T-helper 2 cell treated with Interferon-gamma antibody and Interleukin-4, amounts not matched to agents 100 ng/mL and 5 ng/mL, for 36 hours (primary cell): ENCODE data around the gene NUBPL. TPM values are rescaled to one million over a fixed set of nuclear protein-coding genes. Genes with fewer than 3 reads are reported as not detected.
"Not testable (repeated sequence)": the region's sequence is repeated elsewhere in the genome, so short reads cannot be mapped to it uniquely, and the experiment has no call there.

Experiments
- intact Hi-C: fragments of 100-400 bp; cut with micrococcal nuclease; formaldehyde crosslinking; loops from one replicate; pipeline ENCODE4 v1.15.1; 2023
- total RNA-seq: library from RNA; stranded (reverse); gene quantifications from 2 replicates; pipeline ENCODE4 v1.2.3, GENCODE V29; 2022

The NUBPL gene
- total RNA-seq, 1 donor from 2014 or later, result 8.3 TPM

DNA sequence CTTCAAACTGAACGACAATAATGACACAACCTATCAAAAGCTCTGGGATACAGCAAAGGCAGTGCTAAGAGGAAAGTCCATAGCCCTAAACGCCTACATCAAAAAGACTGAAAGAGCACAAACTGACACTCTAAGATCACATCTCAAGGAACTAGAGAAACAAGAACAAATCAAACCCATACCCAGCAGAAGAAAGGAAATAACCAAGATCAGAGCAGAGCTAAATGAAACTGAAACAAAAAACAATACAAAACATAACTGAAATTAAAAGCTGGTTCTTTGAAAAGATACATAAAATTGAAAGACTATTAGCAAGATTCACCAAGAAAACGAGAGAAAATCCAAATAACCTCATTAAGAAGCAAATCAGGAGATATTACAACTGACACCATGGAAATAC is 306.9 kb downstream of the NUBPL start:
- intact Hi-C loops, result not testable (repeated sequence)

DNA sequence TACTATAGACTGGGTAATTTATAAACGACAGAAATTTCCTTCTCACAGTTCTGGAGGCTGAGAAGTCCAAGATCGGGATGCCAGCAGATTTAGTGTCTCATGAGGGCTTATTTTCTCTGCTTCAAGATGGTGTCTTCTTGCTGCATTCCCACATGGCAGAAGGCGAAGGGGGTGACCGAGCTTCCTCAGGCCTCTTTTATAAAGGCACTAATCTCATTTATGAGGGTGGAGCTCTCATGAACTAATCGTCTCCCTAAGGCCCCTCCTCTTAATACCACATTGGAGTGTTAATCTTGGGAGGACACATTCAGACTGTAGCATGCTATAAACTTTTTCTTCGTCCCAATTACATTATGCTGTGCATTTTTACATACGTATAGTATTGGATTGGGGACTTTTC is 315.5 kb downstream of the NUBPL start:
- intact Hi-C loops, result no loop called here

DNA sequence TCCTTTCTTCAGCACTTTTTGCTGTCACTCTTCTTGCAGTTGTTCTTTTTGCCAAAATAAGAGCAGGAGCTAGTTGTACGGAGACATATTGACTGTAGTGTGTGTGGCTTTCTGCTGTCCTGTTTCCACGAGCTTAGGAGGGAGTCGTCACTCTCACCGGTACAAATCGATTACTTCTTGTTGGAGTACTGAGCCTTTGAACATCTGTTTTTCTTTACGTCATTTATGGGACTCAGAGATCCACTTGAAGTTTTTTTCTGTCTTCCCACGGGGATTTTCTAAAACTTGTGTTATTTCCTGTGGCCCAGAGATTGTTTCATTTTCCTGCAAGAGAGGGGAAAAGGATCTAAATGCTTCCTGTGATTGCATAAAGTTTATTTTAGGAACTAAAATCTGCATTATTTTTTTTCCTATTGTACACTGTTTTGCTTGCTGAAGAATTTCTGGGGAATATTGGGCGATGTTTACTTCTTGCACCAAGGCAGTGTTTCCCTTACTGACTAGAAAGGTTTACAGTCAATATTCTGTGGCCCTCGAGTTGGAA is 316.1 kb downstream of the NUBPL start:
- intact Hi-C loops, result no loop called here

DNA sequence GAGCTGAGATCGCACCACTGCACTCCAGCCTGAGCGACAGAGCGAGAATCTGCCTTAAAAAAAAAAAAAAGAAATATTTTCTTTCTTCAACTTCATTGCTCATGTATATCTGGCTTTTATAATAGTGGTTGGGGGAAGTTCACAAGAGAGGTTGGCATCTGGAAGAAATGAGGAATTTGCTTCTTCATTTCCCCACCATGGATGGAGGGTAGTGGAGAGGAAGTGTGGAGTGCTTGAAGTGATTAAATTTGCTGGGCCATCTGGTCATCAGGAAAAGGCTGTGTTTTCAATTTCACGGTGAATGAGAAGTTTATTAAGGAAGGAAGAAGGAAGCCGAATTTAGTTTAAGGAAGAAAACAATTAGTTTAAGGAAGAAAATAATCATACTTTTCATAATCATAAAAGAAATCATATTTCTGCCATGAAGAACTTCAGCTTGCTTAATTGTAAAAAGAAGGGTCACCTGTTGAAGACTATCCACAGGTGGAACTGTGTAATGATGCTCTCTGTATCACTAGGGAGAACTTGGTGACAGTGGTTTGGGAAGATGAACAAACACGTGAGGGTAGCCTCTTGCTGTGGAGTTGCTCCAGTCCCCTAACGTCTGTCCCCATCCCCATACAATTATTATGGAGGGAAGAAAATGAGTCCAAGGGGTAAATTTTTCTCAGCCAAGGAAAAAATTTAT is 318.6 kb downstream of the NUBPL start:
- intact Hi-C loops, result no loop called here

DNA sequence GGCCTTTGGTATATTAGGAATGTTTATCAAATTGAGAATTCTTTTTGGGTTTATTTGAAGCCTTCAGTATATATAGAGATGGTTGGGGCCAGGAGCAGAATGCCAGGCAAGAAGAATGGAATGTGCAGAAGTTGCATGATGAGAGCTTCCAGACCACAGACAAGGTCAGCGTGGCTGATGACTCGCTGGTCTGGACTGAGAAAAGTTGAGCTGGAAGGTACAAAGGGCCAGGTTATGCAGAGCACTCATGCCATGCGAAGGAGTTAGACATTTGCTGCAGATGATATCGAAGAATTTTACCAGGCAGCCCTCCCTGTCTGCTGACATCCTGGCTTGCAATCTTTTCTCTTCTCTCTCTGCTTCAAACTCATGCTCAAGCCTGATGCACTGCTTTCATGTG is 319.7 kb downstream of the NUBPL start:
- intact Hi-C loops, result no loop called here

DNA sequence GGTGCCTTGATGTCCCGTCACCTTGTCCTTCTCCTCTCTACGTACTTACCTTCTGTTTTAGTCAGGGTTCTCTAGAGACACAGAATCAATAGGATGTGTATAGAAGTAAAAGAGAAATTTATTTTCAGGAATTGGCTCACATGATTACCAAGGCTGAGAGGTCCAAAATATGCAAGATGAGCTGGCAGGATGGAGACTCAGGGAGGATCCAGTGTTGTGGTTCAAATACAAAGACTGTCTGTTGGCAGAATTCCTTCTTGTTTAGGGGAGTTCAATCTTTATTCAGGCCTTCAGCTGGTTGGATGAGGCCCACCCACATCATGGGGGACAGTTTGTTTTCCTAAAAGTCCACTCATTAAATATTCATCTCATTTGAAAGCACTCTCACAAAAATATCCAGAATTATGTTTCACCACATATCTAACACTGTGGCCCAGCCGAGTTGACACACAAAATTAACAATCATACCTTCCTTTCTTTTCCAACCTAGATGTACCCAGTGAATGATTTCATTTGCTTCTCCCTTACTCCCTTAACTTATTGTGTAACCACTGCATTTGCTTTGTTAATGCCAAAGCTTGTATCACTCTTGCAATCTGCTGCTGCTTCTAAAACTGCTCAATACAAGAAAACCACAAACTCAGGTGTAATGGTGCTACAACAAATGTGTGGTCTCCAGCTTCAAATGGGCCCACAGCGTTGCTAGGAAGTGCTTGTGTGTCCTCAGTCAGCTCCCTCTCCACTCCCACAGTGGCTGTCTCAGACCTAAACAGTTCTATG is 320.5 kb downstream of the NUBPL start:
- intact Hi-C loops, result no loop called here

DNA sequence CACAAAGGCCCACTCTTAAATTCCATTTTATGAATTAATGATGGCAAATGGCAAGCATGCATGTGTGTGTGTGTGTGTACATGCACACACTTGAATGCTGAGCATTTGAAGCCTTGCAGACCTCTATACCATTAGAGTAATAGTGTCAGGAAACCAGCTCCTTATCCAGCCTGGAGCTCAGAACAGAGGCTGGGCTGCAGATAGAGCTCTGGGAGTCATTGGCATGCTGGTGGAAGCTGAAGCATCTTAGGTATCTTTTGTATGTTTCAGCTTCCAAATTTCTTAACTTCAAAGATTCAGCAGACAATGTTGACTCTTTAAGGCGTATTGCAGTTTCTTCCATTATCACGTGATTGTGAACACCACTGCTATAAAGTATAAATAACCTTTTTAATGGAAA is 323.0 kb downstream of the NUBPL start:
- intact Hi-C loops, result no loop called here

DNA sequence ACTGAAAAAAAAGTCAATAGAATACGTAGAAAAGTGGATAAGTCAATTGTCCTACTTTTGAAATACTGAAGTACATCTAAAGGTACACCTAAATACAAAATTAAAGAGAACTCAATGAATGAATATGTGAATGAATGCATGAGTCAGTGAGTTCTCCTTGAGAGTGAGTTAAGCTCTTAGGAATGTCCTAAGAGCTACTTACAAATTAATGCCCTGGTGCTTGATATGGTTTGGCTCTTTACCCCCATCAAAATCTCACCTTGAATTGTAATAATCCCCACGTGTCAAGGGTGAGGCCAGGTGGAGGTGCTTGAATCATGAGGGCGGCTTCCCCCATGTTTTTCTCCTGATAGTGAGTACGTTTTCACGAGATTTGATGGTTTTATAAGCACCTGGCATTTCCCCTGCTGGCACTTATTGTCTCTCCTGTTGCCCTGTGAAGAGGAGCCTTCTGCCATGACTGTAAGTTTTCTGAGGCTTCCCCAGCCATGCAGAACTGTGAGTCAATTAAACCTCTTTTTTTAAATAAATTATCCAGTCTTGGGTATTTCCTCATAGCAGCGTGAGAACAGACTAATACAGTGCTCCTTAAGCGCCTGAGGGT is 323.7 kb downstream of the NUBPL start:
- intact Hi-C loops, result no loop called here

DNA sequence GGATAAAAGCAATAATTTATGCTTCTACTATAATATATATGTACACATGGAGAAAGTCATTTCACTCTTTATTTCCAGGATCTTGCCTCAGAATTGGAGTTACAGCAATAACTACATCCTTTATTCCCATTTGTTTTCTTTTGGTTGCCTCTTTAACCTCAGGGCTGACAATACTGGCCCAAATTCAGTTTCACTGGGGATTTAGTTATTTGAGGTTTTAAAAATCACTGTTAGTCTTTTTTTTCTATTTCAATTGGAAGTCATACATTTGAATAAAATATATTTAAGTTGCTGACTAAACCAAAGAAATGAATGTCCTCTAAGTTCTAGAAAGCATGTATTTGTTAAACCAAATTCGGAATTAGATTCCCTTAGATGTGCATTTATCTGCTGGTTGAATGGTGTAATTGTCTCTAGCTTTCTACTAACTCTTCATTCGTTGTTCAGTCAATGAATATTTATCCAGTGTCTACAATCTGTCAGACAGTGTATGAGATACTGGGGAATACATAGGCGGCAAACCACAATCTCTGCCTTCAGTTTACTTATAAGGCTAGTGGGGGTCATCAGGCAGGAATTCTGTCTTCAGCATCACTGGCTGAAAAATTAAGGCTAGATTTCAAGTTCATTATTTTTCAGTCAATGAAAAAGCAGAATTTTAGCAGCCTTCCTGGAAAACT is 325.1 kb downstream of the NUBPL start:
- intact Hi-C loops, result no loop called here

DNA sequence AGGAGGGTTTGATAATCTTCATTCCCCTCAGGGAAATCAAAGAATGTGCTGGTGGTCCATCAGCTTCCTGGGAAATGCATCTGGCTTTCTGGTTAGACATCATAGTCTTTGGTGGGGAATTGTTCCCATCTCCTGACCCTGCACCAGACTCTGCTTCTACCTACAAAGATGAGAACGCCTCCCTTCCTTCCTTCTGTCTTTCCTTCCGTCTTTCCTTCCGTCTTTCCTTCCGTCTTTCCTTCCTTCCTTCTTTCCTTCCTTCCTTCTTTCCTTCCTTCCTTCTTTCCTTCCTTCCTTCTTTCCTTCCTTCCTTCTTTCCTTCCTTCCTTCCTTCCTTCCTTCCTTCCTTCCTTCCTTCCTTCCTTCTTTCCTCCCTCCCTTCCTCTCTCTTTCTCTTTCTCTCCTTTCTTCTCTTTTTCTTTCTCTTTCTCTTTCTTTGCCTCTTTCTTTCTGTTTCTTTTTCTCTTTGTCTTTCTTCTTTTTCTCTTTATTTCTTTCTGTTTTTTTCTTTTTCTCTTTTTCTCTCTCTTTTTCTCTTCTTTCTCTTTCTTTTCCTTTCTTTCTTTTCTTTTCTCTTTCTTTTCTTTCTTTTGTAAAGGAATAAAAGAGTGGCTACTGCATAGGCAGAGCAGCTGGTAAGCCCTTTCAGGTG is 326.9 kb downstream of the NUBPL start:
- intact Hi-C loops, result no loop called here

DNA sequence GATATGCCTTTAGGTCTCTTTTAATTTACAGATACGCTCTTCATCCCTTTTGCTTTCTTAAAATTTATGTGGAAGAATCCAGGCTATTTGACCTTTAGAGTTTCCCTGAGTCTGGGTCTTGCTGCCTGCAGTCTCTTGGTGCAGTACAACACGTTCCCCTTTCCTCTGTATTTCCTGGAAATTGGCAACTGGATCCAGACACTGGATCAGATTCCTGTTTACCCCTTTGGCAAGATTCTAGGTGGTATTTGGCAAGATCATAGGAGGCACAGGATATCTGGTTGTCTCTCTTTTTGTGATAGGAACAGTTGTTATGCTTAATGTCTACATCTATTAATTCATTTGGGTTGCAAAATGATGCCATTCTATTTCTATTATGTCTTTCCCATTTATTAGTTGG is 328.1 kb downstream of the NUBPL start:
- intact Hi-C loops, result no loop called here

DNA sequence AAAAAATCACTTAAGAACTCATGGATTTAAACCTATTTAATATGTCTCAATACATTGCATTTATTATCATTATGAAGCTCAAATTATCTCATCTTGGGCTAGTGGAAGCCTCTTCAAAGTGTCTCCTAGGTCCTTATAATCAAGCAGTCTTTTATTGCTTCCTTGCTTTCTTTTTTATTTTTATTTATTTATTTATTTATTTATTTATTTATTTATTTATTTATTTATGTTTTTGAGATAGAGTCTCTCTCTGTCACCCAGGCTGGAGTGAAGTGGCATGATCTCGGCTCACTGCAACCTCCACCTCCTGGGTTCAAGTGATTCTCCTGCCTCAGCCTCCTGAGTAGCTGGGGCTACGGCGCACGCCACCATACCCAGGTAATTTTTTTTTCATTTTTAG is 329.0 kb downstream of the NUBPL start:
- intact Hi-C loops, result not testable (repeated sequence)

DNA sequence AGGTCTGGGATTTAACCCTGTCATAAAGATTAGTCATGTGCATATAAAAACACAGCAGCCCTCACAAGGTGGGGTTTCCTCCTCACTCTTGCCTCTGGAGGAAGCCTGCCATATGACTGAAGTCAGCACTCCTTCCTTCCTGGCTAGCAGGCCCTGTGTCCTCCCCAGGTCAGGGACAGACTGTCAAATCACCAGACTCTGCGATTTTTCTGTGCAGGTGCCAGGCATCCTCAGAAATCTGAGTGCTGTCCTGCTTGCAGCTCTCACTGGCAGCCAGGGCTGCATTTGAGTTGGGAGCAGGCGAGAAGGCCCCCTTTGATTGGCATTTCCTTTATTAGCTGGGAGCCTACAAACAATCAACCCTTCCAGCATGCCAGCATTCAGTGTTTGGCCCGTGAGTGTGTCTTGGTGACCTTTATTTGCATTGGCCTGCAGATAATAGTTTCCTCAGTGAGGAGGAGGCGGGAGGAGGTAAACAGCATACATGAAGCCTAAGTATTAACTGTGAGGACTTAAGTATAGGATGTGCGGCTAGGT is 332.1 kb downstream of the NUBPL start:
- intact Hi-C loops, result no loop called here

DNA sequence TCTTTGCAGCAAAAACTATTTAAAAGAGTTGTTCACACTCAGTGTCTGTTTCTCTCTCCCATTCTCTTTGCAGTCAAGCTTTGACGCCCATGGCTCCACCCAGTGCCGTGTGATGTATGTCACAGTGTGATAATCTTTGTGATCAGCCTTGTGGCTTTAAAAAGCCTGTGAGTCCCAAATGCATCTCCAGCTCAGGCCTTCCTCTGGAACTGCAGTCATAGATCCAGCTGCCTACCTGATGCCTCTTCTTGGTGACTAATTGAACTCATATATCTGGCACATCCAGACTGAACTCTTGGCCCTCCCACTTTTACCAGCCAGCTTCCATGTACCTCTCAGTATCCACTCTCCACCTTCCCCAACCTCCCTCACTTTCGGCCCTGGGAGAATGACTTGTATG is 333.1 kb downstream of the NUBPL start:
- intact Hi-C loops, result no loop called here

DNA sequence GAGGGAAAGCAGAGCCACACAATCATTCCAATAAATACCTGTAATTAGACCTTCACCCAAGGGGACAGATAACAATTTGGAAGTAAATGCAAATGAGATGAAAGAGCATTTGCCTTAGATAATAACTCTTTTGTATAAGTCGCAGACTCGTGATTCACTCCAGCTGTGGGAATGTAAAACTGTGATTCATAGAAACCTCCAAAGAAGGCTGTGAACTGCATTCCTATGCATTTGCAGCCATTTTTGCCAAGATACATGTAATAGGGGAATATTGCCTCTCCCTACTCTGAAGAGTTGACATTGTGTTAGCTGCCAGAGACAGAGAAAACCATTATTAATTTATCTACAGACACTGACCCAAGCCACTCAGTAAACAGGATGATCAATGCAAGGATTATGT is 334.0 kb downstream of the NUBPL start:
- intact Hi-C loops, result no loop called here

DNA sequence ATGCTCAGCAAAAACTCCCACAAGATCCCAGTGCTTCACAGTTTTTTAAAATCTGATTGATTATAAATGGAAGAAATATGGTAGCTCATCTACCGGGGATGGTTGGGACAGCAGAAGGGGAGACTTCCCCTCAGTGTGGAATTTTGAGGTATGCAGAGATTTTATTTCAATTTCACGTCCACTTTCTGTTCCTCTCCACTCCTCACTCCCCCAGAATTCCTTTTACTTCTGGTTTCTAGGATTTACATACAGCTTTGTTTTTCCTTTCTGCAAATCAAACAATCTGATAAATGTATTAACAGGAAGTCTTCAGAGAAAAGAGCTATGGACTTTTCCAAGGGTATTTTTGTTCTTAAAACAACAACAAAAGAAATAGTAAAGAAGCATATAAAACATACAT is 334.4 kb downstream of the NUBPL start:
- intact Hi-C loops, result no loop called here

DNA sequence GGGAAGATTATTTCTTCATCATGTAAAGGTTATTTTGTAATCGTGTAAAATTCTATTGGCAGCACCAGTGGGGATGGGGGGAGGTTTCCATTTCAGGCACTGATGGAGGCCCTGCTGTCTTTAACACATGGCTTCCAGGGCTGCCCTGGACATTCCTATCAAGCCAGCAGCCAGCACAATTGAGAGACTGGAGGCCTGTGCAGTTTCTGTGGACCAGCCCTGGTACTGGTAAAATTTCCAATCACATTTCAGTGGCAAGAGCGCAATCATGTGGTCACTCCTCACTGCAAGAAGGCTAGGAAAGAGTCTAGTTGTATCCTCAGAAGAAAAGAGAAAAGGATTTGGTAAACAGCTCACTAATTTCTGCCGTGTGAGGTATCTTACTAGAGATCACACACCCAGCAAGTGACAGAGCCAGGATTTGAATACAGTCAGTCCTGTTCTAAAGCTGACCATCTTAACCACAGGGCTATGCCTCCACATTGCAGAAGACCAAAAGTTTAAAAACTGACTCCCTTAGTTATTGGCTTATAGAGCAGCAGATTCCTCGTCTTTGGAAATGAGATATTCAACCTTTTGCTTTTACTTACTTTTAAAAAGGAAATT is 336.5 kb downstream of the NUBPL start:
- intact Hi-C loops, result no loop called here

DNA sequence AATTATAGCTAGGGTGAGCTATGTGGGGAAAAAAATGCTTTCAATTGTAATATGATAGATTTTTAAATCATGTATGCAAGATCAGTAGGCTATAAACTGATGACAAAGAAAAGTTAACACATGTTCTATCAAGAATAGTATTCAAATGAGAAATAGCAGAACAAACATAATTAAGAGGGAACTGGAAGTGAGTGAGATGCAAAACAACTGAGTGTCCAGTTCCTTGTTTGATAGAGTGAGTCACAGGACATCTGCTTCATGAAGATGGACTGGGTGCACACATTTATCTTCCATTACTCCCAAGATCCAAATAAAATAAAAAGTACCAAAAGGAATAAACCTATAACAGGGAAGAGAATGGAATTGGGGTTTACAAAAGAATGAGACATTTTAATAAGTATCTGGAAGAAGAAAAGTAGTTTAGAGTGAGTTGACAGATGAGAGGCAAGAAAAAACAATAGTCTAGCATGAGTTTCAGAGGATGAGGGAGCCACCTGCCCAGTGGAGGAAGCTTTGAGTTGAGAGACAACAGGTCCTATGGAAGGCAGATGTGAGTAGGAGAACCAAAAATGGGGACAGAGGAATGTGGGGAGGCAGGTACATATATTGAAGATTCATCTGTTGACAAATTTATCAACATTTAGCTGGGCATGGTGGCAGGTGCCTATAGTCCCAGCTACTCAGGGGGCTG is 337.8 kb downstream of the NUBPL start:
- intact Hi-C loops, result no loop called here

DNA sequence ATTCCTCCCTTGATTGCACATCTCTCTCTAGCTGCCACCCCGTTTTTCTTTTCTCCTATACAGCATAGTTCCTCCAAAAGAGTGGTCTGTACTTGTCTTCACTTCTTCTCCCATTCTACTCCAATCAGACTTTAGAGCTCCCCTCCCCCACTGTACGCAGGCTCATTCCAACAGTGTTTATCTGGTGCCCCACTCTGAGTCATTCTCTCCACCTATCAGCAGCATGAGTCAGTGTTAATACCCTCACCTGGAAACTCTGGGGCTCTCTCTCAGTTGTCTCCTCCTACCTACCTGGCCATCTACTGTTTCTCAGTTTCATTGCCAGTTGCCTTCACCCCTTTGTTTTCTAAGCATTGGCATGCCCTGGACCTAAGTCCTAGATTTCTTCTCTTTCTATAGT is 340.8 kb downstream of the NUBPL start:
- intact Hi-C loops, result no loop called here
